Measurements from ENCODE around the gene XK.

- no peak for TF ChIP-seq CTCF (conservative IDR thresholded peaks at IDR 0.05; ENCODE audit: low read length)
- TF ChIP-seq EZH2phosphoT487 (IDR thresholded peaks at IDR 0.05; ENCODE audit: borderline replicate concordance): no peak
These were observed 4.5 kb downstream of the XK start for GRCh38 chrX:37690119-37690518.

Data from Loucy (cell line).